NCI-H446 treated with DMSO at 0.1 percent for 48 hours (cell line): Measurements from ENCODE around the gene HOXA3.
A peak's percentile ranks its signal among the peaks of the same experiment; 100 is the strongest.

Source experiments
- DNase-seq: peaks from one replicate; lab custom pipeline; 2025; lab: John Stamatoyannopoulos, UW

HOXA3 gene

DNA sequence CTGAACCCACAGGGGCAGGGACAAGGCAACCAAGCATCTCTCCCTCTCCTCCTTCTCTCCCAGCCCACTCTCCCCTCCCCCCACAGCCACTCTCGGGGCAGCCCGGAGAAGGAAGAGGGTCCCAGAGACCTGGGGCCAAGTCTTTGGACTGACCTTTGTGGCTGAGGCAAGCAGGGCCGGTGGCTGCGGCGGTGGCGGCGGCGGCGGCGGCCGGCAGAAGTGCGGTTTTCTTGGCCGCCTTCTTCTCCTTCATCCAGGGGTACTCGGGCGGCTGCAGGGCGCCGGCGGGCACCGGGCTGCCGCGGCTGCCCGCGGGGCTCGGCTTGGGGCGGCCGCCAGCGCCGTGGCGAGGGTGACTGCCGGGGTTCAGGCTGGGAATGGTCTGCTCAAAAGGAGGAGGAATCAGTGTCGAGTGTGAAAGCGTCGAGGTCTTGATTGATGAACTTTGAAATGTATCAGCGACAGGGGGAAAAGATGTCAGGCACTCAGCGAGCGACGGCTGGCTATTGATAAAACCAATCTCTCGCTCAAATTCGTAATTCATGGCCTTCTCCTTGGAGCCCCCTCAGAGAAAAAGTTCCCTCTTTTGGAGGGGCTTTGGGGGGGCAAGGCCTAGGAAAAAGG, 50.3 kb downstream of the HOXA3 start:
- DNase-seq: no peak

DNA sequence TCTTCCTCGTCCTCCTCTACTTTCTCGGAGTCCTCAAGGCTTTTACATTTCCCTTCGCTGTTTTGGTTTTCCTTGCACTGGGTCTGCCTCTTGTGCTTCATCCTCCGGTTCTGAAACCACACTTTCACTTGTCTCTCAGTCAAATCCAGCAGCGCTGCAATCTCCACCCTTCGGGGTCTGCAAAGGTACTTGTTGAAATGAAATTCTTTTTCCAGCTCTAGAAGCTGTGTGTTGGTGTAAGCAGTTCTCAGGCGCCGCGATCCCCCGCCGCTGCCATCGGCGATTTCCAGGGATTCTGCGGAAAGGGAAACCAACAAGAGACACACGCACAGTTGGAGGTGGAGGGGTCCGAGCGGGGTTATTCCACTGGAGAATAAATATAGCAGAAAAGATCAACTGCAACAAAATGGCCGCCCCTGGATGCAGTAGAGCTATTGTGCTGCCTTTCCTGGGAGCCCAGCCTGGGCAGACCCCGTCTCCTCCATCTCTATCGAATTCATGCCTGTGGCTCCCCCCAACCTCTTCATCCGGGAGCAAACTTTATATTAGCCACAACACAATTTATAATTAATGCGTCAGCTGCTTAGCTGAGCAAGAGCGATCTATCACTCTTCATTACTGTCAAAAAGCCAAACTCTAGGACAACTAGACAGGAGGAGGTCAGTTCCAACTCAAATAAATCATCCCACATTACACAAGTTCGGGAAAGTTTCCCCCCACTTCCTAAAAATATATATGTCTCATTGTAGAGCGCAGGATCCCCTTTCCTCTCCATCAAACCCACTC, 51.0 kb downstream of the HOXA3 start:
- no peak for DNase-seq

DNA sequence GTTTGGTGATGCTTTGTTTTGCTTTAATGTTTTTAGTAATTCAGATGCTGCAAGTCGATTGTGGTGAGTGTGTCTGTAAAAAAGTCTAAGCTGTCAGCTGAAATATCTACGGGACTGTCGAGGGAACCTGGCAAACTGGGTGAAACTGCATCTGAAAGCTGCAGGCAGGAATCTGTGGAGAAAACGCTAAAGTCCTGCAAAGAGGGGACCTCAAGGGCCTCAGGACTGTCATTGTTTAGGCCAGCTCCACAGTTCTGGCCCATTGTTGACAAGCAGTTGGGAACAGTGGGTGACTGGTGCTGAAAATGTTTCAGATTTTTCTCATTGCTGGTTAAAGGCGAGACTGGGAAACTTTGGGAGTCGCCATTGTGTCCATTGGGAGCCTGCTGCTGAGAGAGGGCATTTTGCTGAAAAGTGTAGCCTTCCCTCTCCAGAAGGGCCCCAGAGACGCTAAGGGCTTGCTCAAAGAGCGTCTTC, 51.7 kb downstream of the HOXA3 start:
- DNase-seq: no peak

DNA sequence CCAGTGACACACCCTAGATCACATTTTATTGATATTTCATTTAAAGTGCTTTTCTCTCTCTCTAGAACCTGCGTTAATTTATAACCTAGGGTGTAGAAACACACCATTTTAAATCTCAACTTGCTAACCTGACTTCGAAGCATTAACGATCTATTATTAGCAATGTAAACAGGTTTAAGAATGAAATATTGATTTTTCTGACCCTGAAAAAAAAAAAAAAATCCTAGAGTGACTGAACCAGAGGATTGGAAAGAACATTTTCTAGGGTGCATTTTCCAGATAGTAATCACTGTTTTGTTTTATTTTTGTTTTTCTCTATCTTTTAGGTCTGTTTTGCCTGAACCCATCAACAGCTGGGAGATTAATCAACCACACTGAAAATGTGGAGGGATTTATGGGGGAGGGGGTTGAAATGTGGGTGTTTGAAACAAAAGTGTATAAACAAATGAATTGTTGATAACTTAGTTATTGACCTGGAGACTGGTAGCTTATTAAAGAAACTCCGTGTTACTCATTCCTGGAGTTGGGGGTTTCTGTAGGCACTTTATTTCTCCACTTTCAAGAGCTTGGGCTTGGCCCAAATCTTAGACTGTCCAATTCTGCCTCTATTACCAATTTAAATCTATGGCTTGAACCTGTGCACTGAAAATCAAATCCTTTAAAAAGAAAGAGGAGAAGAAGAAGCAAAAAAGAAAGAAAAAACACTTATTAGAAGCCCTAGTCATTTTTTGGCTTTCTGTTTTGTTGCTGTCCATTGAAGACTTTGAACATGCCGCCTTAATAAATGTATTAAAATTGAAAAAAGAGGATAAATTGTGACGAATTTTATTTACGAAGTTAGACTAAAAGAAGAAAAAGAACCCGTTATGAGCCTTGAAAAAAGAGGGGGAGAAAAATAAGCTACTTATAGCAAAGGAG, 52.7 kb downstream of the HOXA3 start:
- DNase-seq: no peak

DNA sequence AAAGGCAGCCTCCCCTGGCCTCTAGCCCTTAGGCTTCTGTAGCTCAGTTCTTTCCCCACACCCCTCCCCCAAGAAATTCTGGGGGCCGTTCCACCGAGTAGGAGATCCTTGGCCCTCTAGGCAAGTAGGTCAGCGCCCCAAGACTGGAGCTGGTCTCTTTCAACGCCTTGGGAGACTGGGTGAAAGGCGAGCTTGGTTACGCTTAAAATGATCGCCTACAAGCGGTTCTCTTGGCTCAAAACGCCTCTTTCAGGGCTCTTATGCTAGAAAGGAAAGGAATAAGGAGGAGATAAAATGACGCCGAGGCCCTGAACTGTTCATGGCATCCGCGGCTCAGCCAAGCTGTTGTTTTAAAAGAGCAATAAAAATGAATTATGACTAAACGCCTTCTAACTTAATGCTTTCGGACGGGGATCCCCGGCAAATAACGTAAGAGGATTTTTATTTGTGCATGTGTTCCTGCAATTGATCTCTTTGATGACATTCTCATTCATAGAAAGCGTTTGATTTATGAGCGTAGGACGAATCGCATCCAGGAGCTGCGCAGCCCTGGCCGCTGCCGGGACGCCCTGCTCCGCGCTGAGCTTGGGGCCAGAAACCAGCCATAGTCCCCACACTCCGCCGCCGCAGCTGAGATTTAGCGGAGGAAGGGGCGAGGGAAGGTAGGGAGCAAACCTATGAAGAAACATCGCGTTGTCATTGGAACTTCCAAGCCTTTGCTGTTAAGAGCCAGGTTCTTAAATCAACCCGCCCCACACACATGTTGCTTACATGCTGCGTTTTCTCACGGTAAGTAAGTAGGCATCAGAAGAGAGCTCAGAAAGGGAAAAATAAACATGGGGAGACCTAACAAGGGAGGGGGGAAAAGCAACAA, 53.6 kb downstream of the HOXA3 start:
- DNase-seq: no peak

DNA sequence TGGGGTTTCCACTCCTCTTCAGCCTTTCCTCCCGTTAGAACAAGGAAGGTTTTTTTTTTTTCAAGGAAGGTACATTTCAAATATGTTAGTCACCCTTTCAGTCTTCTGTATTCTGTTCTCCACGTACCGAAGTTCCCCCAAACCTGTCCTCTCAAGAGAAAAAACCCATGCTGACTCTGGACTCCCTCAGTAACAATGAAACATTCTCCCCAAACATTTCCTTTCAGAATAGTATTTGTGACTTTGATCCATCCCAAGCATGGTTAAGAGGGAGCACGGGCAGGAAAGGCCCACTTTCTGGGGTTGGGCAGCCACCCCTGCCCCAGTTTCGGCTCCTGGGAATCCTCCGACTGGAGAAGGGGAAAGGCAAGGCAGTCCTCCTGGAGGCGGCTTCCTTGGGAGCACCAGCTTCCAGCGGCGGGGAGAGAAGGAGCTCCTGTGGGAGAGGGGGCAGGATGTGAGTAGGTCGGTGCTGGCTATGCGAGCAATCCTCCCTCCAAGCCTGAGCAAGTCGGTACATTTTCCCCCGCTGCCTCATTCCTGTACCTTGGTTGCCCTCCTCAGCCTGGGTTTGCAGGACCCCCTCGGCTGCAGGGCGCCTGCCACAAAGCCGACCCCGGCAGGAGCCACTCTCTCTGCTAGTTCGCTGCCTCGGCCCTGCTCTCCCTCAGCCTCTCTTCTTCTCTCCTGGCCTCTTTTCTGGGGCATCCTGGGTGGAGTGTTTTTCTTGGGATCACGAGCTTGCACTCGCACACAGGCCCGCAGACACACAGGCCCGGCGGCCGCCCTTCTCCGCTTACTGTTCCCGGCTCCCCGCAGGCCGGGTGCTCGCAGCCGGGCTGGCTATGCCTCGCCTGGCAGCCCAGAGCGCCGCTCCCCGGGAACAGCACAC, 54.5 kb downstream of the HOXA3 start:
- no peak for DNase-seq

DNA sequence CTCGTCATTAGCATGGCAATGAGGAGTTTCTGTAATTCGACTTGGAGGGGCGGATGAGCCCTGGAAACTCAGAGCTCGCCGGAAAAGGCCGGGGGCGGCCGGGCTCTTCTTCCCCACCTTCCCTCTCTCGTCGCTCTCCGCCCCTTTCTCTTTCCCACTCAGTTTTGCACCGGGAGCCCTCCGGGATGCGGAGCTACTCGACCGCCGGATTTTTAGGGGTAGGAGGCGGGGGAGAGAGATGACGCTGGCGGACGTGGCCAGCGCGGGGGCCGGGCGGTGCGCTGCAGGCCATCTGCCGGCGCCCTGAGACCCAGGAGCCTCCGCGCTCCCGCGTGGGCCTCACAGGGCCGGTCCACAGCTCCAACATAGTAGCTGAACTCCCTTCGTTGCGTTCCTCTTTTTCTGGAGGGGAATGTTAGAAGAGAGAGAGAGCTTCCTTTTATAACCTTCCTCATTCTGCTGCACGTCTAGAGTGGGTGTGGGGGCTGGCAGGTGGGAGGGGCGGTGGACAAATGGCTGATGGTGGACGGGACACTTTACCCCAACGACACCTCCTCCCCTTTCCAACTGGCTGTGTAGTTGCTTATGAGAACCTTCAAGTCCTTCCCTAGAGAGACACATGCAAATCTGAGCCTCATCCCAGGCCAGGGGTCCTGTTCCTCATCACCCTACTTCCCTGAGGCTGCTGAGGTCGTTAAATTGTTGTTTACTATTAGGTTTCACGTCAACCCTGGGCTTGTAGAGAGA, 55.4 kb downstream of the HOXA3 start:
- no peak for DNase-seq

DNA sequence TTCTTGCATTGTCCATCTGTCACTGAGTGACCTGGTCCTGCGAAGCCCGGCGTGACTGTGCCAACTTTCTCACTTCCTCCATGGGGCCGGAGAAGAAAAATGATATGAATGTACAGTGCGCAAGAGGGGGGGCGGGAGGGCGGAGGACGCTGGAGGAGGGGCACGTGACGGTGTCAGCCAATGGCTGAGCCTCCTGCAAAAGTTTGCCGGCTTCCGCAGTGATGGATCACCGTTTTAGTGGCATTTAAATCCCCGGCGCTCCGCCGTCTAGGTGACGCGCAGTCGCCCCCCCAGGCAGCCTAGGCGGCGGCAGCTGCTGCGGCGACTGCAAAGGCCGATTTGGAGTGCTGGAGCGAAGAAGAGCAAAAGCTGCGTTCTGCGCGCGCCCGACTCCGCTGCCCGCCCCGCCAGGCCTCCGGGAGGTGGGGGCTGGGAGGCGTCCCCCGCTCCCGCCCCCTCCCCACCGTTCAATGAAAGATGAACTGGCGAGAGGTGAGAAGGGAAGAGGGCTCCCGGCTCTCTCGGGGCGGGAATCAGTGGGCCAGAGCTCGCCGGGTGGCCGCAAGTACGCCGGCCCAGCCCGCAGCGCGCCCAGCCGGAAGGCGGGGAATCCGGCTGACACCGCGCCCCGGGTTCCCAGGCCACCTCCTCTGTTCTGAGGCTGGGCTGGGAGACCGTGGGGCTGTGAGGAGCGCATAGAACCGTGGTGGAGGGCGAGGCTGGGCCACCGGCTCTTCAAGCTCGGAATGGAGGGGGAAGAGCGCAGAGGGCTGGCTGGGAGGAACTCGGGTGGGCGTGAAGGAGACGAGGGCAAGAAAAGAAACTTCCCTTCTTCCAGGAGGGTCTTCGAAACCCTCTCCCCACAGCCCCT, 56.3 kb downstream of the HOXA3 start, which contains the start of gene HOXA1:
HOXA1 (minus strand) TSS at position 104 of the 871 bp plus-strand sequence; CDS start at position 16, 88 bp downstream.
- peak; percentile 84 for DNase-seq

DNA sequence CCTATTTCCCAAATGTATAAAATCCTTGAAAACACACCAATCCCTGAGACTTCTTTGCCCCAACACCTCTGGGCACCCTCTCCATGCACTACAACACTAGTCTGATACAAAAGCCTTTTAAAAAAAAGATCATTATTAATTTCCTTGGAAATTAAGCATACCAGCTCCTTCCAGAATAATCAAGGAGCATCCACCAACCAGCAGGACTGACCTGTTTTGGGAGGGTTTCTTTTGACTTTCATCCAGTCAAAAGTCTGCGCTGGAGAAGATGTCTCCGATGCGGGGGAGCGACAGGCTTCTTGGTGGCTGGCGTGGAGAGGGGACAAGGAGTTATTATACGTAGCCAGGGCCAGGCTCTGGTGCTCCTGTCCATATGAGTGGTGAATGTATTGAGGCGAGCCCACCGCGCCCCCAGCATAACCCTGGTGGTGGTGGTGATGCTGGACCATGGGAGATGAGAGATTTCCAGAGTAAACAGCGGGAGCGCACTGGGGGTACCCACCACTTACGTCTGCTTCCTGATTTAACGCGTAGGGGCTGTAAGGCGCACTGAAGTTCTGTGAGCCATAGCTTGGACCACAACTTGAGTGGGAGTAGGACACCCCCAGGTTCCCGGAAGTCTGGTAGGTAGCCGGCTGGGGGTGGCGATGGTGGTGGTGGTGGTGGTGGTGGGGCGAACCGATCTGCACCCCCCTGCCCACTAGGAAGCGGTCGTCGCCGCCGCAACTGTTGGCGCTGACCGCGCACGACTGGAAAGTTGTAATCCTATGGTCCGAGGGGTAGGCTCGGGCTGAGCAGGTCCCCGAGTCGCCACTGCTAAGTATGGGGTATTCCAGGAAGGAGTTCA, 57.1 kb downstream of the HOXA3 start:
- no peak for DNase-seq

DNA sequence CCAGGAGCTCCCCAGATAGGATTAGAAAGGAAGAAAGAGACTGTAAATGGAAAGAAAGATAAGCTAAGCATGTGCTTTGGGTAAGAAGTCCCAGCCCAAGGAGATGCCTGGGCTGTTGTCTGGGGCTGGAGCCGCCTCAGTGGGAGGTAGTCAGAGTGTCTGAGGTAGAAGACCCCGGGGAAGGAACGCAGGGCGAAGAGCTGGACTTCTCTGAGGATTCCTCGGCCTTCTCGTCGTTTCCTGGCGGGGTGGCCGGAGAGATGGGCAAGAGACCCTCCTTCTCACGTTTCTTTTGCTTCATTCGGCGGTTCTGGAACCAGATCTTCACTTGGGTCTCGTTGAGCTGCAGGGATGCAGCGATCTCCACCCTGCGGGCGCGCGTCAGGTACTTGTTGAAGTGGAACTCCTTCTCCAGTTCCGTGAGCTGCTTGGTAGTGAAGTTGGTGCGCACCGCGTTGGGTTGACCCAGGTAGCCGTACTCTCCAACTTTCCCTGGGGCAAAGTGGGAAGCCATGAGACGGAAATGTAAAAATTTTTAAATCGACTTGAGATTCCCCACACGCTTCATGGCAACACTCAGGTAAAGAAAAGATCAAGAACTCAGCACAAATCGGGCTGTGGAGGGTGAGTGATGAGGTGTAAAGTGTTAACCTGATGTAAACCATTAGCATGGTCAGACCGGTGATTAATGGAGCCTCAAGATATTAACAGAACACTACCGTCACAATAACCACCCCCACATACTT, 57.9 kb downstream of the HOXA3 start:
- no peak for DNase-seq

DNA sequence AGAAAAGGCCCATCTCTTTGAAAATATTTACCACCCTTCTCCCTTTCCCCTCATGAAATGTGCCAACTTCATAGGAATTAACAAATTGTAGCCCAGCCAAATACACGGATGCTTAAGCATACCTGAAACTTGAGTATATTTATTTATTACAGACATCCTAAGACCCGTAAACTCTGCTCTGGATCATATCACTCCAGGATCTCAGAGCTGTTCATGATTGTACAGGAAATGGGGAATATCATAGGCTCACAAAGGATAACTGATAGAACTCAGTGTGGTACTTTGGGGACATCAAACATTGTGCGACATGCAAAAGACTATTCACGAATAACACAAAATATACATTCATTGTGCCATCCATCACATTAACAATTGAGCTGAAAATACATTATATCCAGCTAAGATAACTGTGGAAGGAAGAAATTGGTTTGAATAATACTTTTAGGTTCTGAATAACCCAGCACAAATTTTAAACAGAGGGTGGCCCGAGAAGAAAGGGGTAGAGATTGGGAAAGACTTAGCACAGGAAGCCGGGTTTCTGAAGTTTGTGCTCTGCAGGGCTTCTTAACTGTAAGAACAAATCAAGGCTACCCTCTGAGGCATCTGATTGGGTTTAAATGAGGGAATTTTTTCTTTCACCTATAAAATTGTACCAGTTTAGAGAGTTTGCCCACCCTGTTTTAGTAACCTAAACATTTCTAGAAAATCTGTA, 59.0 kb downstream of the HOXA3 start:
- DNase-seq: no peak

DNA sequence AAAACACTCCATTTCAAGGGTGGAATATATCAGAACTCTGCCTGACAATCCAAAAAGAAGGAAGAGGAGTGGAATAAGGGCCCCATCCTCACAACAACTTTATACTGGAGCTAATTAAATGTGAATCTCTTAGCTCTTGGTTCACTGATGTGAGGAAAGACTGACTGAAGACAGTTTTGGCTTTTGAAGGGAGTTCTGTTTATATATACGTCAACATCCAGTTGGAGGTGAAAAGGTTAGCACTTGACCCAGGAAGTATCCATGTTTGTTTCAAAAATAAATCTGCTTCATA, 59.6 kb downstream of the HOXA3 start:
- DNase-seq: no peak

DNA sequence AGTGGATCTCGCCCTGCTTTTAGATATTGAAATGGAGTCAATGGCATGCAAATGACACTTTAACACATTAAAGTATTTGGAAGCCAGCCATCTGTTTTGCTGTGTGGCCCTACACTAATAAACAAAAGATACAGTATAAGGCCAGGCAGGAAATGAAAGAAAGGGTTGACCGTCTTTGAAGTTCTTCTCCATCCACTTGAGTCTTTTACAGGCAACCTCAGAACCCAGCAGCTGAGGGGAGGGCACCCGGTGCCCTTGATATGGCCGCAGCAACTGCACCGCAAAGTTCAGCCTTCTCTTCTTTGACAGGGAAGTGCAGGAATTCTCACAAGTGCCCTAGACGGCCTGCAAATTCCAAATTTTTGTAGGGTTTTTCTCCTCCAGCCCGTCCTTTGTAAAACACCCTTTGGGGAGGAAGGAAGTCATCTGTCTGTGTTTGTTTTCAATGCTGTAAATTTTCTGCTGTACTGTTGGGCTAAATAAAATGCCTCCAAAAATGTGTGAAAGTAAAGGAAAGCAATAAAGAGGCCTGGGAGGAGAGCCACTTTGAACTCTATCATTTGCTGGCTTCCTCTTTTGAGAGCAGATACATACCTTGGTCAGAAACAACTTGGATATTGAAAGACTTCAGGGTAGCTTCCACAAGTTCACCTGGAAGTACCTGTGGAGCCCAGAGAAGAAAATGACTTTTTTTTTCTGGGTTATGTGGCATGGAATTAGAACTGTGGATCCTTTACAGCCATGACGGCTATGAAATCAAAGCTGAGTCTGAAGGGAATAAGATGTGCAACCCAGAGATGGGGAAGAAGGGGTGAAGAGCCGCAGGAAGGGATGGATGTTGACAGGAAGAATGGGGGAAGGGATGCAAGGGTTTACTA, 60.2 kb downstream of the HOXA3 start:
- no peak for DNase-seq

DNA sequence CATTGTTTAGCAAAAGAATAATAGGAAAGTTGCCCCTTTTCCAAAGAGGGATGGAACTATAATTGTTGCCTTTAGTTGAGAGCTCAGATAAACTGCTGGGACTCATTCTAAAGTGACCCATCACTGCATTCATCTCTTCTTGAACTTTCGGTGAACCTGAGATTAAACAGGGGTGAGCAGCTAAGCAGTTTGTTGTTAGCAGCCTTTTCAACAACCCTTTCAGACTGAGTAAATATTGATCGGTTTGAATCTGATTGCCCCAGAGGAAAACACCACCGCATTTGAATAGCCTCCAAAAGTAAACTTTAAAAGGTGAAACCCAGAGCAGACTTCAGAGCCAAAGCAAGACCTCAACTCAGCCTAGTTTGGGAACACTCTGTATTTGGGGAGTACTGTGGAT, 61.3 kb downstream of the HOXA3 start:
- no peak for DNase-seq
